ENCODE results near the gene SYT1.

Gene SYT1

GRCh38 chr12:78865516-78865915, 942 bp downstream of the SYT1 start:
- no peak overlapping the region for H3K27ac ChIP-seq (ENCODE audit: low read length)
- DNase-seq (ENCODE audit: low read depth, low spot score), result no peak
- no peaks in the 10 kb centered on the region for H3K27me3 ChIP-seq (ENCODE audit: control insufficient read depth, insufficient read depth, low read length)
- no peaks in the 10 kb centered on the region for H3K4me1 ChIP-seq (ENCODE audit: control insufficient read depth, insufficient read depth, low read length)
- no CpG with 5 or more reads among the region's 5 CpGs for WGBS (ENCODE audit: insufficient coverage, insufficient read length)
- H3K9me3 ChIP-seq (ENCODE audit: control insufficient read depth, insufficient read depth, low read length), result no peaks in the 10 kb centered on the region
- peak overlapping the region; percentile 96; the same call in 1 of the 2 replicates for H3K4me3 ChIP-seq (ENCODE audit: low read length)
- no peaks in the 10 kb centered on the region for H3K36me3 ChIP-seq (ENCODE audit: control insufficient read depth, insufficient read depth, low read length)

DNA sequence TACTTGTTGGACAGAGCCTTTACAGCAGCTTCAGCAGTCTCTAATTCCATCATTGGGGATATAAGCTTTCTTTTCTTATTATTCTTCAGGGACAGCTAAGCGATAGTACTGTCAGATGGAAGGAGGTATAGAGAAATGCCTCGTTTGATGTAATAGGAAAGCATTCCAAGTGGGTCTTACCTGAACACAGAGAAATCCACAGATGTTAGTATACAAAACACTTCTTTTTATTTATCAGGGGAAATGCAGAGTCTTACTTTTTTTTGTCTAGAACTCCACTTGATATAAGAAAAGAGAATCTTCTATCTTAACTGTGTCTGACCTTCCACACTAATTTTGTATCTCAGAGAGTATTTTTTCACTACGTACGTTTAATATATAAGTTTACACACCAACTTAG, 1.9 kb downstream of the SYT1 start:
- Histone ChIP-seq H3K4me3 (ENCODE audit: low read length) (no peak overlapping the region), H3K27me3 (ENCODE audit: control insufficient read depth, insufficient read depth, low read length) (no peaks in the 10 kb centered on the region), H3K4me1 (ENCODE audit: control insufficient read depth, insufficient read depth, low read length) (no peaks in the 10 kb centered on the region), H3K36me3 (ENCODE audit: control insufficient read depth, insufficient read depth, low read length) (no peaks in the 10 kb centered on the region), H3K27ac (ENCODE audit: low read length) (no peak overlapping the region), H3K9me3 (ENCODE audit: control insufficient read depth, insufficient read depth, low read length) (no peaks in the 10 kb centered on the region)
- WGBS (ENCODE audit: insufficient coverage, insufficient read length), result no CpG with 5 or more reads among the region's 4 CpGs
- DNase-seq (ENCODE audit: low read depth, low spot score), result no peak

- no CpG with 5 or more reads among the region's 3 CpGs for WGBS (ENCODE audit: insufficient coverage, insufficient read length)
- no peak overlapping the region for H3K27ac ChIP-seq (ENCODE audit: low read length)
- H3K27me3 ChIP-seq (ENCODE audit: control insufficient read depth, insufficient read depth, low read length), result no peaks in the 10 kb centered on the region
These were observed 6.0 kb downstream of the SYT1 start for GRCh38 chr12:78870539-78870938.

DNA sequence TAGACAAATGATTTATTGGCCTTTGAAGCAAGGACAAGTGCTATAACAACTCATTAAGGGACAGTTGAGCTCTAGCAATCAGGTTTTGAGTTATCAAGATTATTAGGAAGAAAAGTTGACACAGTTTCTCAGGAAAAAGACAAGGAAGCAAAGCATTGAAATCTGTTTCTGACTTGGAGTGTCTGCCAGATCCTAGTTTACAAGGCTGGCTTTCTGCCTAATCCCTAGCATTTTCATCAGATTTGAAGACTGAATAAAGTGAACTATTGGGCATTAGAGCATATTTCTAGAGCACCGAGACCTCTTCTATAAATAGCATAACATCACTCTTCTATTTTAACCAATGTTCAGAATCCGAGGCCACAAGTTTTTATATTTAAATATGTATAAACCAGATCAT, 7.0 kb downstream of the SYT1 start:
- no CpG with 5 or more reads among the region's 2 CpGs for WGBS (ENCODE audit: insufficient coverage, insufficient read length)
- Histone ChIP-seq H3K4me1 (ENCODE audit: control insufficient read depth, insufficient read depth, low read length) (no peaks in the 10 kb centered on the region; the same call in 1 of the 2 replicates), H3K27me3 (ENCODE audit: control insufficient read depth, insufficient read depth, low read length) (no peaks in the 10 kb centered on the region), H3K4me3 (ENCODE audit: low read length) (no peak overlapping the region), H3K27ac (ENCODE audit: low read length) (no peak overlapping the region), H3K36me3 (ENCODE audit: control insufficient read depth, insufficient read depth, low read length) (no peaks in the 10 kb centered on the region), H3K9me3 (ENCODE audit: control insufficient read depth, insufficient read depth, low read length) (no peaks in the 10 kb centered on the region)
- DNase-seq (ENCODE audit: low read depth, low spot score), result no peak

More at GRCh38 chr12:78870539-78870938, 6.0 kb downstream of the SYT1 start:
- DNase-seq (ENCODE audit: low read depth, low spot score), result no peak
- H3K9me3 ChIP-seq (ENCODE audit: control insufficient read depth, insufficient read depth, low read length), result no peaks in the 10 kb centered on the region
- H3K4me3 ChIP-seq (ENCODE audit: low read length), result no peak overlapping the region
- H3K36me3 ChIP-seq (ENCODE audit: control insufficient read depth, insufficient read depth, low read length), result no peaks in the 10 kb centered on the region
- no peaks in the 10 kb centered on the region; the same call in 1 of the 2 replicates for H3K4me1 ChIP-seq (ENCODE audit: control insufficient read depth, insufficient read depth, low read length)

DNA sequence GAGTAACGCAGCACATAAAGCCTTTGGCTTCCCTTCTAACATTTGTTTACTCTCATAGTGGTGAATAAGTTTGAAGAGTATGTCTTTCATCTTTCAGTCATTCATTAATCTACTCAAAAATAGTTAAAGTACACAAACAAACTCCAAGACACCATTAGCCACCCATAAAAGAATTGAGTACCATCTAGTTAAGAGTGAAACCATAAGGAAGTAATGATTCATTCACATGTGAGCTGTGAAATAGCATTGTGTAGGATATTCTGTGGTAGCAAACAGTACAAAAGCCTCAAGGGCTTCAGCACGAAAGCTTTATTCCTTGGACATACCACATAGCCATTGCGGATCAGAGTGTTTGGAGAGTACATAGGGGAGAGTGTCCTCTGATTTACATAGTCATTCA, 13.9 kb downstream of the SYT1 start:
- Histone ChIP-seq H3K9me3 (ENCODE audit: control insufficient read depth, insufficient read depth, low read length) (no peaks in the 10 kb centered on the region), H3K27me3 (ENCODE audit: control insufficient read depth, insufficient read depth, low read length) (no peaks in the 10 kb centered on the region), H3K27ac (ENCODE audit: low read length) (no peak overlapping the region), H3K36me3 (ENCODE audit: control insufficient read depth, insufficient read depth, low read length) (no peaks in the 10 kb centered on the region), H3K4me3 (ENCODE audit: low read length) (no peak overlapping the region), H3K4me1 (ENCODE audit: control insufficient read depth, insufficient read depth, low read length) (peaks cover 2% of the 10 kb centered on the region; the same call in 1 of the 2 replicates)
- no CpG with 5 or more reads among the region's 3 CpGs for WGBS (ENCODE audit: insufficient coverage, insufficient read length)
- DNase-seq (ENCODE audit: low read depth, low spot score), result no peak

- H3K27me3 ChIP-seq (ENCODE audit: control insufficient read depth, insufficient read depth, low read length), result no peaks in the 10 kb centered on the region
- WGBS (ENCODE audit: insufficient coverage, insufficient read length), result no CpG with 5 or more reads among the region's 1 CpG
These were observed 14.3 kb downstream of the SYT1 start for GRCh38 chr12:78878866-78879265.

GRCh38 chr12:78880078-78880477, 15.5 kb downstream of the SYT1 start:
- DNase-seq (ENCODE audit: low read depth, low spot score), result no peak
- H3K9me3 ChIP-seq (ENCODE audit: control insufficient read depth, insufficient read depth, low read length), result no peaks in the 10 kb centered on the region
- H3K27me3 ChIP-seq (ENCODE audit: control insufficient read depth, insufficient read depth, low read length), result no peaks in the 10 kb centered on the region
- no peaks in the 10 kb centered on the region for H3K36me3 ChIP-seq (ENCODE audit: control insufficient read depth, insufficient read depth, low read length)
- H3K4me1 ChIP-seq (ENCODE audit: control insufficient read depth, insufficient read depth, low read length), result peaks cover 2% of the 10 kb centered on the region; the same call in 1 of the 2 replicates
- H3K4me3 ChIP-seq (ENCODE audit: low read length), result no peak overlapping the region
- no peak overlapping the region for H3K27ac ChIP-seq (ENCODE audit: low read length)

More at GRCh38 chr12:78878866-78879265, 14.3 kb downstream of the SYT1 start:
- H3K36me3 ChIP-seq (ENCODE audit: control insufficient read depth, insufficient read depth, low read length), result no peaks in the 10 kb centered on the region
- H3K9me3 ChIP-seq (ENCODE audit: control insufficient read depth, insufficient read depth, low read length), result no peaks in the 10 kb centered on the region
- H3K4me1 ChIP-seq (ENCODE audit: control insufficient read depth, insufficient read depth, low read length), result peaks cover 2% of the 10 kb centered on the region; the same call in 1 of the 2 replicates
- no peak for DNase-seq (ENCODE audit: low read depth, low spot score)
- H3K27ac ChIP-seq (ENCODE audit: low read length), result no peak overlapping the region
- H3K4me3 ChIP-seq (ENCODE audit: low read length), result no peak overlapping the region

GRCh38 chr12:78881685-78882084, 17.1 kb downstream of the SYT1 start:
- Histone ChIP-seq H3K36me3 (ENCODE audit: control insufficient read depth, insufficient read depth, low read length) (no peaks in the 10 kb centered on the region), H3K4me3 (ENCODE audit: low read length) (no peak overlapping the region), H3K4me1 (ENCODE audit: control insufficient read depth, insufficient read depth, low read length) (peaks cover 2% of the 10 kb centered on the region; the same call in 1 of the 2 replicates), H3K27ac (ENCODE audit: low read length) (no peak overlapping the region), H3K9me3 (ENCODE audit: control insufficient read depth, insufficient read depth, low read length) (no peaks in the 10 kb centered on the region), H3K27me3 (ENCODE audit: control insufficient read depth, insufficient read depth, low read length) (no peaks in the 10 kb centered on the region)
- no peak for DNase-seq (ENCODE audit: low read depth, low spot score)
- no CpG with 5 or more reads among the region's 2 CpGs for WGBS (ENCODE audit: insufficient coverage, insufficient read length)

- DNase-seq (ENCODE audit: low read depth, low spot score), result no peak
- Histone ChIP-seq H3K4me3 (ENCODE audit: low read length) (no peak overlapping the region), H3K36me3 (ENCODE audit: control insufficient read depth, insufficient read depth, low read length) (no peaks in the 10 kb centered on the region), H3K9me3 (ENCODE audit: control insufficient read depth, insufficient read depth, low read length) (no peaks in the 10 kb centered on the region), H3K27ac (ENCODE audit: low read length) (no peak overlapping the region), H3K27me3 (ENCODE audit: control insufficient read depth, insufficient read depth, low read length) (no peaks in the 10 kb centered on the region), H3K4me1 (ENCODE audit: control insufficient read depth, insufficient read depth, low read length) (peaks cover 2% of the 10 kb centered on the region; the same call in 1 of the 2 replicates)
- no CpG with 5 or more reads among the region's 2 CpGs for WGBS (ENCODE audit: insufficient coverage, insufficient read length)
These were observed 20.9 kb downstream of the SYT1 start for GRCh38 chr12:78885466-78885865.

GRCh38 chr12:78886719-78887407, 22.3 kb downstream of the SYT1 start:
- Histone ChIP-seq H3K27me3 (ENCODE audit: control insufficient read depth, insufficient read depth, low read length) (no peaks in the 10 kb centered on the region), H3K4me1 (ENCODE audit: control insufficient read depth, insufficient read depth, low read length) (no peaks in the 10 kb centered on the region; the same call in 1 of the 2 replicates), H3K27ac (ENCODE audit: low read length) (no peak overlapping the region), H3K4me3 (ENCODE audit: low read length) (no peak overlapping the region), H3K36me3 (ENCODE audit: control insufficient read depth, insufficient read depth, low read length) (no peaks in the 10 kb centered on the region), H3K9me3 (ENCODE audit: control insufficient read depth, insufficient read depth, low read length) (no peaks in the 10 kb centered on the region)
- no peak for DNase-seq (ENCODE audit: low read depth, low spot score)
- no CpG with 5 or more reads among the region's 7 CpGs for WGBS (ENCODE audit: insufficient coverage, insufficient read length)

GRCh38 chr12:78887444-78887843, 22.9 kb downstream of the SYT1 start:
- DNase-seq (ENCODE audit: low read depth, low spot score), result no peak
- no peaks in the 10 kb centered on the region for H3K27me3 ChIP-seq (ENCODE audit: control insufficient read depth, insufficient read depth, low read length)
- no peak overlapping the region for H3K27ac ChIP-seq (ENCODE audit: low read length)
- no peaks in the 10 kb centered on the region for H3K9me3 ChIP-seq (ENCODE audit: control insufficient read depth, insufficient read depth, low read length)
- no peak overlapping the region for H3K4me3 ChIP-seq (ENCODE audit: low read length)
- no CpG with 5 or more reads among the region's 3 CpGs for WGBS (ENCODE audit: insufficient coverage, insufficient read length)
- H3K36me3 ChIP-seq (ENCODE audit: control insufficient read depth, insufficient read depth, low read length), result no peaks in the 10 kb centered on the region
- H3K4me1 ChIP-seq (ENCODE audit: control insufficient read depth, insufficient read depth, low read length), result no peaks in the 10 kb centered on the region; the same call in 1 of the 2 replicates

Measured in iPS DF 6.9 (cell line).